Superior temporal gyrus (tissue), 1 donor: Measurements from ENCODE around the gene RNU5B-1.

Experiments used
- DNase-seq: peaks from one replicate; pipeline ENCODE4 v3.0.0-alpha.2; 2016; ENCODE audit errors: extremely low spot score

RNU5B-1 gene

GRCh38 chr15:65328506-65329287 is 24.2 kb downstream of the RNU5B-1 start:
- DNase-seq: no peak

- DNase-seq: no peak
Measured at GRCh38 chr15:65329288-65329983, 25.0 kb downstream of the RNU5B-1 start.

GRCh38 chr15:65329984-65330735 is 25.7 kb downstream of the RNU5B-1 start:
- DNase-seq: no peak

GRCh38 chr15:65330934-65331645 is 26.6 kb downstream of the RNU5B-1 start:
- no peak for DNase-seq

- DNase-seq: no peak
Measured at GRCh38 chr15:65331811-65332210, 27.3 kb downstream of the RNU5B-1 start.

- no peak for DNase-seq
Measured at GRCh38 chr15:65332391-65333147, 28.1 kb downstream of the RNU5B-1 start.

GRCh38 chr15:65333148-65333820 is 28.8 kb downstream of the RNU5B-1 start:
- DNase-seq: no peak

- no peak for DNase-seq
Measured at GRCh38 chr15:65333856-65334255, 29.4 kb downstream of the RNU5B-1 start.

- DNase-seq: no peak
Measured at GRCh38 chr15:65334586-65335231, 30.2 kb downstream of the RNU5B-1 start.

GRCh38 chr15:65335278-65336055 is 31.0 kb downstream of the RNU5B-1 start:
- no peak for DNase-seq

GRCh38 chr15:65336493-65337435 is 32.3 kb downstream of the RNU5B-1 start:
- no peak for DNase-seq

GRCh38 chr15:65337436-65338070 is 33.1 kb downstream of the RNU5B-1 start:
- no peak for DNase-seq

- DNase-seq: no peak
Measured at GRCh38 chr15:65338366-65338765, 33.9 kb downstream of the RNU5B-1 start.

GRCh38 chr15:65338823-65339222 is 34.3 kb downstream of the RNU5B-1 start:
- no peak for DNase-seq

- DNase-seq: no peak
Measured at GRCh38 chr15:65339416-65339815, 34.9 kb downstream of the RNU5B-1 start.

GRCh38 chr15:65339920-65340319 is 35.4 kb downstream of the RNU5B-1 start:
- no peak for DNase-seq

- DNase-seq: no peak
Measured at GRCh38 chr15:65342493-65342892, 38.0 kb downstream of the RNU5B-1 start.
